ENCODE results near the gene IQUB. TPM values are rescaled to one million over a fixed set of nuclear protein-coding genes. Genes with fewer than 3 reads are reported as not detected.
"Not testable (repeated sequence)": the region's sequence is repeated elsewhere in the genome, so short reads cannot be mapped to it uniquely, and the experiment has no call there.

Gene IQUB
- total RNA-seq, 1 donor from 2014 or later = not detected

GRCh38 chr7:123440101-123440548 lies 94.3 kb downstream of the IQUB start:
- H3K36me3 Mint-ChIP-seq (ENCODE audit: low read depth) = no peaks in the 10 kb centered on the region
- H3K27ac Mint-ChIP-seq = no peak overlapping the region
- H3K4me1 Mint-ChIP-seq = no peaks in the 10 kb centered on the region
- no peaks in the 10 kb centered on the region for H3K9me3 Mint-ChIP-seq
- intact Hi-C loops (cut with micrococcal nuclease) = no loop called here
- H3K27me3 Mint-ChIP-seq = no peaks in the 10 kb centered on the region
- DNase-seq = no peak
- H3K4me3 Mint-ChIP-seq = no peak overlapping the region

- no peaks in the 10 kb centered on the region for H3K4me1 Mint-ChIP-seq
- no peak overlapping the region for H3K4me3 Mint-ChIP-seq
- H3K27ac Mint-ChIP-seq = no peak overlapping the region
- no peaks in the 10 kb centered on the region for H3K9me3 Mint-ChIP-seq
- H3K36me3 Mint-ChIP-seq (ENCODE audit: low read depth) = no peaks in the 10 kb centered on the region
- H3K27me3 Mint-ChIP-seq = no peaks in the 10 kb centered on the region
- no peak for DNase-seq
- intact Hi-C loops (cut with micrococcal nuclease) = no loop called here
Observed at GRCh38 chr7:123439191-123439590, 95.2 kb downstream of the IQUB start.

GRCh38 chr7:123437447-123437995 lies 96.9 kb downstream of the IQUB start:
- no peak overlapping the region for H3K4me3 Mint-ChIP-seq
- no peak overlapping the region for H3K27ac Mint-ChIP-seq
- intact Hi-C loops (cut with micrococcal nuclease) = no loop called here
- no peak for DNase-seq
- no peaks in the 10 kb centered on the region for H3K4me1 Mint-ChIP-seq
- H3K36me3 Mint-ChIP-seq (ENCODE audit: low read depth) = no peaks in the 10 kb centered on the region
- H3K27me3 Mint-ChIP-seq = no peaks in the 10 kb centered on the region
- no peaks in the 10 kb centered on the region for H3K9me3 Mint-ChIP-seq

GRCh38 chr7:123435080-123435700 lies 99.2 kb downstream of the IQUB start:
- Mint-ChIP-seq H3K4me3 (no peak overlapping the region), H3K36me3 (ENCODE audit: low read depth) (no peaks in the 10 kb centered on the region), H3K27me3 (no peaks in the 10 kb centered on the region), H3K27ac (no peak overlapping the region), H3K4me1 (no peaks in the 10 kb centered on the region), H3K9me3 (no peaks in the 10 kb centered on the region)
- intact Hi-C loops (cut with micrococcal nuclease) = no loop called here
- no peak for DNase-seq

- Mint-ChIP-seq H3K36me3 (ENCODE audit: low read depth) (no peaks in the 10 kb centered on the region), H3K27me3 (no peaks in the 10 kb centered on the region), H3K4me1 (no peaks in the 10 kb centered on the region), H3K9me3 (no peaks in the 10 kb centered on the region), H3K4me3 (no peak overlapping the region), H3K27ac (no peak overlapping the region)
- intact Hi-C loops (cut with micrococcal nuclease) = no loop called here
- DNase-seq = no peak
Observed at GRCh38 chr7:123433665-123434064, 100.7 kb downstream of the IQUB start.

GRCh38 chr7:123432601-123433000 lies 101.8 kb downstream of the IQUB start:
- Mint-ChIP-seq H3K9me3 (no peaks in the 10 kb centered on the region), H3K4me3 (no peak overlapping the region), H3K27me3 (no peaks in the 10 kb centered on the region), H3K36me3 (ENCODE audit: low read depth) (no peaks in the 10 kb centered on the region), H3K27ac (no peak overlapping the region), H3K4me1 (no peaks in the 10 kb centered on the region)
- intact Hi-C loops (cut with micrococcal nuclease) = no loop called here
- no peak for DNase-seq

- no peaks in the 10 kb centered on the region for H3K9me3 Mint-ChIP-seq
- intact Hi-C loops (cut with micrococcal nuclease) = no loop called here
- H3K4me3 Mint-ChIP-seq = no peak overlapping the region
- H3K27me3 Mint-ChIP-seq = no peaks in the 10 kb centered on the region
- DNase-seq = no peak
- no peak overlapping the region for H3K27ac Mint-ChIP-seq
- H3K4me1 Mint-ChIP-seq = no peaks in the 10 kb centered on the region
- H3K36me3 Mint-ChIP-seq (ENCODE audit: low read depth) = no peaks in the 10 kb centered on the region
Observed at GRCh38 chr7:123431075-123431614, 103.2 kb downstream of the IQUB start.

GRCh38 chr7:123425246-123425645 lies 109.1 kb downstream of the IQUB start:
- Mint-ChIP-seq H3K4me3 (no peak overlapping the region), H3K36me3 (ENCODE audit: low read depth) (no peaks in the 10 kb centered on the region), H3K9me3 (peaks cover 5% of the 10 kb centered on the region), H3K27me3 (no peaks in the 10 kb centered on the region), H3K4me1 (no peaks in the 10 kb centered on the region), H3K27ac (no peak overlapping the region)
- no peak for DNase-seq
- intact Hi-C loops (cut with micrococcal nuclease) = no loop called here

GRCh38 chr7:123424463-123424862 lies 109.9 kb downstream of the IQUB start:
- intact Hi-C loops (cut with micrococcal nuclease) = no loop called here

GRCh38 chr7:123423622-123424021 lies 110.8 kb downstream of the IQUB start:
- Mint-ChIP-seq H3K4me1 (no peaks in the 10 kb centered on the region), H3K4me3 (no peak overlapping the region), H3K27ac (no peak overlapping the region), H3K27me3 (no peaks in the 10 kb centered on the region), H3K36me3 (ENCODE audit: low read depth) (no peaks in the 10 kb centered on the region), H3K9me3 (peaks cover 7% of the 10 kb centered on the region)
- no peak for DNase-seq
- intact Hi-C loops (cut with micrococcal nuclease) = no loop called here

More at GRCh38 chr7:123424463-123424862, 109.9 kb downstream of the IQUB start:
- no peak for DNase-seq
- Mint-ChIP-seq H3K4me3 (no peak overlapping the region), H3K36me3 (ENCODE audit: low read depth) (no peaks in the 10 kb centered on the region), H3K9me3 (peaks cover 5% of the 10 kb centered on the region), H3K4me1 (no peaks in the 10 kb centered on the region), H3K27ac (no peak overlapping the region), H3K27me3 (no peaks in the 10 kb centered on the region)

GRCh38 chr7:123417580-123417979 lies 116.8 kb downstream of the IQUB start:
- DNase-seq = no peak
- H3K9me3 Mint-ChIP-seq = peaks cover 7% of the 10 kb centered on the region
- no peaks in the 10 kb centered on the region for H3K36me3 Mint-ChIP-seq (ENCODE audit: low read depth)
- no peaks in the 10 kb centered on the region for H3K4me1 Mint-ChIP-seq
- no peaks in the 10 kb centered on the region for H3K27me3 Mint-ChIP-seq
- intact Hi-C loops (cut with micrococcal nuclease) = no loop called here
- H3K4me3 Mint-ChIP-seq = no peak overlapping the region
- H3K27ac Mint-ChIP-seq = no peak overlapping the region

GRCh38 chr7:123415625-123416024 lies 118.8 kb downstream of the IQUB start:
- Mint-ChIP-seq H3K4me3 (no peak overlapping the region), H3K27me3 (no peaks in the 10 kb centered on the region), H3K27ac (no peak overlapping the region), H3K4me1 (no peaks in the 10 kb centered on the region), H3K9me3 (peaks cover 7% of the 10 kb centered on the region), H3K36me3 (ENCODE audit: low read depth) (no peaks in the 10 kb centered on the region)
- intact Hi-C loops (cut with micrococcal nuclease) = no loop called here
- DNase-seq = no peak

- Mint-ChIP-seq H3K27me3 (no peaks in the 10 kb centered on the region), H3K4me3 (no peak overlapping the region), H3K27ac (no peak overlapping the region), H3K36me3 (ENCODE audit: low read depth) (no peaks in the 10 kb centered on the region), H3K4me1 (no peaks in the 10 kb centered on the region), H3K9me3 (no peaks in the 10 kb centered on the region)
- no peak for DNase-seq
- intact Hi-C loops (cut with micrococcal nuclease) = no loop called here
Observed at GRCh38 chr7:123410273-123410904, 124.0 kb downstream of the IQUB start.

GRCh38 chr7:123407951-123408350 lies 126.4 kb downstream of the IQUB start:
- H3K27ac Mint-ChIP-seq; H3K4me3 Mint-ChIP-seq; H3K9me3 Mint-ChIP-seq; H3K27me3 Mint-ChIP-seq; intact Hi-C loops (cut with micrococcal nuclease); H3K4me1 Mint-ChIP-seq; H3K36me3 Mint-ChIP-seq (ENCODE audit: low read depth); DNase-seq: not testable (repeated sequence)

Measured in activated CD4-positive, alpha-beta T cell treated with anti-CD3 and anti-CD28 coated beads, Interleukin-2, amount 10 ng/mL, durations not matched to agents 24 days and 14 days (primary cell).